Measurements from ENCODE around the gene DPPA5.
"Not testable (repeated sequence)": the region's sequence is repeated elsewhere in the genome, so short reads cannot be mapped to it uniquely, and the experiment has no call there.

The DPPA5 gene

DNA sequence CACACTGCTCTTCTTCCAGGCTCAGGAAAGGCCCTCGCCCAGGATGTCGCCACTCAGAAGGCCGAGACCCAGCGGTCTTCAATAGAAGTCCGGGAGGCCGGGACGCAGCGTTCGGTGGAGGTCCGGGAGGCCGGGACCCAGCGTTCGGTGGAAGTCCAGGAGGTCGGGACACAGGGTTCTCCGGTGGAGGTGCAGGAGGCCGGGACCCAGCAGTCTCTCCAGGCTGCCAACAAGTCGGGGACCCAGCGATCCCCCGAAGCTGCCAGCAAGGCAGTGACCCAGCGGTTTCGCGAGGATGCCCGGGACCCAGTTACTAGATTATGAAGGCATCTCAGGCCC lies 9.4 kb upstream of the DPPA5 start:
- DNase-seq = no peak

DNA sequence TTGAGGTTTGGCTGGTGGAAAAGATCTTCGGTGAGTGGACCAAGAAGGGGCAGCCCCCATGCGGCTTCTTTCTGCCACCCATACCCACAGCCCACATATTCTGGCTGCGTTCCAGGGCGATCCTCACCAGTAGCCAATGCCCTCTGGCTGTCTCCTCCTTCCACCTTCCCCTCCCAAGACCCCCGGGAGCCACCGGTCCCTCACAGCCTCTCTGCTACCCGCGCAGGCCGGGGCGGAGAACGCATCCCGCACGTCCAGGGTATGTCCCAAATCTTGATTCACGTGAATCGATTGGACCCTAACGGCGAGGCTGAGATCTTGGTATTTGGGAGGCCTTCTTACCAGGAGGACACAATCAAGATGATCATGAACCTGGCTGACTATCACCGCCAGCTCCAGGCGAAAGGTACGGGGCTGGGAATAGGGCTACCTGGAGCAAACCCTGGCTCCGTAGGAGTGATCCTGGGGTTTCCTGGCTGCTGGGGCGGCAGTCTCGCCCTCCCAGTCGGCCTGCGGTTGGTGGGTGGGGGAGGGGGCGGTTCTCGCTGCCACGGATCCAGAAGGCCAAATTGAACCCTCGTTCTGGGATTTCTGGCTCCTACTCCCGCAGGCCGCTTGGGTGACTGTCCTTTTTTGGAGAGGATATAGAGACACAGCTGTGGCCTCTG lies 8.9 kb upstream of the DPPA5 start:
- DNase-seq = no peak

DNA sequence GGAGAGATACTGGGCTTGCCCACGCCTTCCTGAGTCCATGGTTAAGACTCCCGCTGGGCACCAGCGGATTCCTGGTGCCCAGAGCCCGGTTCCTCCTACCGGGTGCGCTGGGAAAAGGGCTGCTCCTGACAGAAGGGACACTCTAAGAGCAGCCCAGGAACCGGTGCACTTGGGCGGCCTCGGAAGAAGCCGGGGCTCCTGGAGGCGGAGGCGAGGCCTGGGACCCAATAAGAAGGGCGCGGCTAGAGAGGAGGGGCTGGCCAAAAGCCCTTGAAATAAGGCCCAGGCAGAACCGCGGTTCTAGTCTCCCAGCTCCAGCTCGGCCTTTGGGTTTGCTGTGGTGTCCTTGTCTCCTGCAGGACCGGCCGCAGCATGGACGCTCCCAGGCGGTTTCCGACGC lies 8.3 kb upstream of the DPPA5 start, which contains the start of gene KHDC3L:
KHDC3L (plus strand) TSS at position 301 of the 400 bp plus-strand sequence; CDS start at position 373, 72 bp downstream.
- DNase-seq = no peak

DNA sequence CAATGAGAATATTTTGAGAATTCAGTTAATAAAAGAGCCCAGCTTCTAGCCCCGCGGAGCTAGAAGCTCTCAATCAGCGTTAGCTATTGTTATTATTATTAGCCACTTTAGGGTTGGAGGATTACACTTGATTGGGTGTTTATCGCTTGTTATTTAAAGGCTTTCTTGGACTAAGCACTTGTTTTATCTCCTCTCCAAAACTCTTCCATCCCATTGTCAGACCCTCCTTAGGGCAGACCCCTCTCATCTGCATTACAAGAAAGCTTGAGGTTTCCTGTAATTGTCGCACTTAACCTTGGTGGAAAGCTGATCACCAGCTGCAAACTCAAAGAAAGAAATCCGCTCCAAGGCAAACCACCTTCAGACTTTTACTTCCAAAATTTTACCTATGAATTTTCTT lies 4.8 kb downstream of the DPPA5 start:
- DNase-seq = no peak

DNA sequence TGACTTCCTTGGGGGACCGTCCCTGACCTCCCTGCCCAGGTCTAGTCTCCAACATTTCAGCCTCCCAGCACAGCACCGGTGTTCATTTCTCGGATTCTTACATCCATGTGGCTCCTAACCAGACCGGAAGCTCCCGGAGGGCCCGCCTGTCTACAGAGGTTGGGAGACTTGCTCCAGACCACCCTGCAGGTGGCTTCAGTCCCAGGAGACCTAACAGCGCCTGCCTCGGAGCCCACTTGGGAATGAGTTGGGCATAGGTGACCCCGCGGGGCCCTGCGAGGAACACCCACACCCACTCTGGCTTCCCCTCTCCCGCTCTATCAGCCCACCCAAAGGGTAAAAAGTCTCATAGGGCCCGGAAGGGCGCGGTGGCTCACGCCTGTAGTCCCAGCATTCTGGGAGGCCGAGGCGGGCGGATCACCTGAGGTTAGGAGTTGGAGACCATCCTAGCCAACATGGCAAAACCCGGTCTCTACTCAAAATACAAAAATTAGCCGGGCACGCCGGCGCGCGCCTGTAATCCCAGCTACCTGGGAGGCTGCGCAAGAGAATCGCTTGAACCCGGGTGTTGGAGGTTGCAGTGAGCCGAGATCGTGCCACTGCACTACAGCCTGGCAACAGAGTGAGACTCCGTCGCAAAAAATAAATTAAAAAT lies 5.4 kb downstream of the DPPA5 start:
- no peak for DNase-seq

GRCh38 chr6:73343164-73343563 lies 10.9 kb downstream of the DPPA5 start:
- DNase-seq = no peak

DNA sequence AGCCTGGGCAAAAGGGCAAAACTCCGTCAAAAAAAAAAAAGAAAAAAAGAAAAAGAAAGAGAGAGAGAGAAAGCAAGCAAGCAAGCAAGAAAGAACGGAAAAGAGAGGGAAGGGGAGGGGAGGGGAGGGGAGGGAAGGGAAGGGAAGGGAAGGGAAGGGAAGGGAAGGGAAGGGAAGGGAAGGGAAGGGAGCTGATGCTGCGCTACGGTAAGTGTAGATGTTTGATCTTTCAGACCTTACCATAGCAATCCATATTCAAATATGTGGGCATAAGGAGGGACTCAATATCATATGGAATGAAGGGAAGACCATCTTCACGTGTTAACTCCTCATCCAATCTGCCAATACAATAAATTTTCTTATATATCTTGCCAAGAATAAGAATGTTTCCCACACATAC lies 11.9 kb downstream of the DPPA5 start:
- no peak for DNase-seq

DNA sequence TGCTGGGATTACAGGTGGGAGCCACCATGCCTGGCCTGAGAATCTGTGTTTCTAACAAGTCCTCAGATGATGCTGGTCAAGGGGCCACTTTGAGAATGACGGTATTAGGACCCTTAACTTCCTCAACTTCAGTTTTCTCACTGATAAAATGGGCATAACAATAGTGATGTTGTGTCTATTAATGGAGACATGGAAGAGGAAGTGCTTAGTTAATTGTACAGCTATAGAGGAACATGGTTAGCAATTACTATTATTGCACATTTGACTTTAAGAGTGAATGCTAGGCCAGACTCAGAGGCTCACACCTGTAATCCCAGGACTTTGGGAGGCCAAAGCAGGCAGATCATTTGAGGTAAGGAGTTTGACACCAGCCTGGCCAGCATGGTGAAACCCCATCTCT lies 12.7 kb downstream of the DPPA5 start:
- no peak for DNase-seq

GRCh38 chr6:73340048-73340447 lies 14.0 kb downstream of the DPPA5 start:
- DNase-seq = no peak

DNA sequence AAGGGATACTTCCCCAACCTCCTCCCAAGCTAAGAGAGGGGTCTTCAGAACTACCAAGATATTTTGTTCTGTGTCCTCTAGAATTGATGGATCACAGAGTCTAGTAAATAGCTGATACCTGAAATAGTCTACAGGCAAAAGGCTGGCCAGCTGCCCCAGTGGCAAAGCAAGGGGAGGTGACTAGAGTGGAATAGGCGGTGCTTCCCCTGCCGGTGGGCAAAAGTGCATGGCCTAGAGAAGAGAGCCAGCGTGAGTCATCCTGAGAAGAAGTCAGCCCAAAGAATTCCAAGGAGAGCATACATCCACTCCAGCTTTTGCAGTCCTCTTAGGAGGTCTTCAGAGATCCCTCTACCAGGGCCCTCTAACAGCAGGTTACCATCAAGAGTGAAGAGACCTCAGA lies 14.7 kb downstream of the DPPA5 start:
- DNase-seq = no peak

- no peak for DNase-seq
These were observed 24.9 kb downstream of the DPPA5 start for GRCh38 chr6:73329201-73329600.

- no peak for DNase-seq
These were observed 25.3 kb downstream of the DPPA5 start for GRCh38 chr6:73328790-73329189.

DNA sequence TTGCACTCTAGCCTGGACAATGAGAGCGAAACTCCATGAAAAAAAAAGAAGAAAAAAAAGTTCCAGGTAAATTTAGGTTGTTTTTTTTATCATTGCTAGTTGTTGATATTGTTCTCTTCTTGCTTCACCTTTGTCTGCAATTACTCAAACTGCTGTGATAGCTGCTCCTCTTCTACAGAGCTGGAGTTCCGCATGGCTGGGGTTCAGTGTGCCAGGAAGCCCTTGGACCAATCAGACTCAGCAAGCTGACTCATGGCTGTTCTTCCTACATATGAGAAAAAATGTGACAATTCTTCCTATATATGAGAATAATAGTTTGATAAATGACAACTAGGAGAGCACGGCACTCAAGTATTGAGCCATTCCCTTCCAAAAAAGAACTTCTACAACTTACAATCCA lies 28.4 kb downstream of the DPPA5 start:
- DNase-seq = no peak

DNA sequence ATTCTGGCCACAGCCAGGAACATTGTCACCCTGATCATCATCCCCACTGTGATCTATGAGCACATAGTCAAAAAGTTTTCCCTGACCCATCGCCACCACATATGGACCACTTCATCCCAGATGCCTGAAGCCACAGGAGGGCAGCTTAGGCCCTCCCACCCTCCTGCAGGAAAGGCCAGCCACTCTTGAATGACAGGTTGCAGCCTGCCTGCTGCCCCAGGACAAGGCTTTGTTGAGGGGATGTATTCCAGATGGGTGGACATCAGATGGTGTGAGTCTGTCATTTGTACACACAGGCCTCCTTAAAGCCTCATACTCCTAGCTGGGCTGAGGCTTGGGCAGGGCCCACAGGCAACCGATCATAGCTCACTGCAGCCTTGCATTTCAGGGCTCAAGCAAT lies 30.8 kb downstream of the DPPA5 start:
- DNase-seq = no peak

- DNase-seq = no peak
These were observed 39.2 kb downstream of the DPPA5 start for GRCh38 chr6:73314577-73315492.

GRCh38 chr6:73310503-73310845 lies 43.6 kb downstream of the DPPA5 start:
- not testable (repeated sequence) for DNase-seq

DNA sequence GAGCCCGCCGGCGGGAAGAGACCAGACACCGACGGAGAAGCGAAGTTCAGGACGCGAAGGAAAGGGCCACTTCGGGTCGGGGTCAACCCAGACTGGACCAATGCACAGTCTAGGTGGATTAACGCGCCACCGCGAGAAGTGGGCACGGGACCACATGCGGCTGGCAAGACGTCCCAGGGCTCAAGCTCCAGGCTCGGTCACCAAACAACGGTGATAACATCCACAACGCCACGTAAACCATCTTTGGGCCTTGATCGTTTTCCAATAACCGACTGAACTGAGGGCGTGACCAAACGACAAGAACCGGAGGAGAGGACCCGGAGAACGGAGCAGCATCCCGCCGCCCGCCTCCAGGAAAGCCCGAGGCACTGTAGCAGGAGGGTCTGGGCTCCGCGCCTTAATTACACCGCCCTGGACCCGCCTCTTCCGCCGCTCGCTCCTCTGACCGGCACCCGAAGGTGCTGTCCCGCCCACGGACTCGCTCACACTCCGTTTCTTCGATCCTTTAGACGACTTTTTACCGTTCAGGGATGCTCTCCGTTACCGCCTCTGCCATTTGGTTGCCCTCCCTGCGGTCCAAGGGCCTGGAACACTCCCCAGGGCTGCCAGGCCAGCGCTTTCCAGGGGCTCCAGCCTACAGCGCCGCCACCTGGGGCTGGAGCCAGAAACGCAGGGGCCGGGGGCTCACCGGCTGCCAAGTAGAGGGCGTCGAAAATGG lies 44.1 kb downstream of the DPPA5 start:
- DNase-seq = no peak

DNA sequence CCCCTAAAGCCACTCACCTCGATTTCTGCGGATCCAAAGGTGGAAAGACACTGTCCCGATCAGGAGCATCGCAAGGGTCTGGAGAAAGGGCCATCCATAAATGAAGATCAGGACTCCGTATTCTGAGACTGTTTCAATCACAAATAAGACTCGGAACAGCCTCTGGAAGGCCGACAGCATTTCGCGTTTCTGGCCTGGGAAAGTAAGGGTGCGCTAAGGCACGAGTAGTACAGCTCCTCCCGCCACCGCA lies 44.6 kb downstream of the DPPA5 start:
- DNase-seq = no peak

DNA sequence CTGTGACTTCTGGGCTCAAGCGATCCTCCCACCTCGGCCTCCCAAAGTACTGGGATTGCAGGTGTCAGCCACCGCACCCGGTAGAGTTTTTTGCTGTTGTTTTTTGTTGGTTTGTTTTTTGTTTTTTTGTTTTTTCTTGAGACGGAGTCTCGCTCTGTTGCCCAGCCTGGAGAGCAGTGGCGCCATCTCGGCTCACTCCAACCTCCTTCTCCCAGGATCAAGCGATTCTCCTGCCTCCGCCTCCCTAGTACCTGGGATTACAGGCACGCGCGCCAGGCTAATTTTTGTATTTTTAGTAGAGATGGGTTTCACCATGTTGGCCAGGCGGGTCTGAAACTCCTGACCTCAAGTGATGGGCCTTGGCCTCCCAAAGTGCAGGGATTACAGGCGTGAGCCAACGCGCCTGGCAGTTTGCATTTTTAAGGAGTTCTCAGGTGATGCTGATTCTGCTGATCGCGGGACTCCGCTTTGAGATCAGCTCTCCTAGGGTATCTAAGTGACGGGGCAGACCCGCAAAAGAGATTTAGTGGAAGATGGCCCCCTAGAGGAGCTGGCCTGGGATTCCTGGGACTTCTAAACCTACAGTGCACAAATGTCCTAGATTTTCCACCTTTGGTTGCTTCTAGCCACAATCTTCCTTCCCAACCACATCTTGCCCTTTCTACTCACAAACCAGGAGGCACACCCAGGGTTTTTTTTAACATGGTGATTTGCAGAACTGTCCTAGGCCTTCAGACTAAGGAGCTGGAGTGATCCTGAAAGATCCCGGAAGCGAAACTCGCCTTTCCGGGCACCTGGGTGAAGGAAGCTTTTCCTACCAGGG lies 45.2 kb downstream of the DPPA5 start:
- DNase-seq = no peak

DNA sequence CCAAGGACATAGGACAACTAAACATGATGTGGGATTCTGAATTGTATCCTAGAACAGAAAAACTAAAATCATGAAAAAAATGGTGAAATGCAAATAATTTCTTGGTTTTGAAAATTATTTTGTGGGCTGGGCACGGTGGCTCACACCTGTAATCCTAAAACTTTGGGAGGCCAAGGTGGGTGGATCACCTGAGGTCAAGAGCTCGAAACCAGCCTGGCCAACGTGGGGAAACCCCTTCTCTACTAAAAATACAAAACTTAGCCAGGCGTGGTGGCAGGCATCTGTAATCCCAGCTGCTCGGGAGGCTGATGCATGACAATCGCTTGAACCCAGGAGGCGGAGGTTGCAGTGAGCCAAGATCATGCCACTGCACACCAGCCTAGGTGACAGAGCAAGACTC lies 50.3 kb downstream of the DPPA5 start:
- not testable (repeated sequence) for DNase-seq
